AG04450 (cell line): ENCODE measurements around the gene PTPRT. TPM values are rescaled to one million over a fixed set of nuclear protein-coding genes. Genes with fewer than 3 reads are reported as not detected.

Source experiments
- CTCF ChIA-PET: fragments of 300-600, 350-600 bp; formaldehyde crosslinking; extraction: SDS; loops from one replicate; lab custom pipeline; 2022; ENCODE audit warnings: antibody characterized with exemption, inconsistent platforms; lab: Charles Lee
- POLR2A ChIA-PET: fragments of 350-600 bp; formaldehyde crosslinking; extraction: SDS; loops from one replicate; lab custom pipeline; 2021; ENCODE audit warnings: antibody characterized with exemption, inconsistent platforms; lab: Yijun Ruan, JAX
- DNase-seq: peaks from one replicate; pipeline ENCODE4 v3.0.0-alpha.2; 2011; ENCODE audit warnings: low read depth, low spot score
- H3K27ac ChIP-seq: one replicate; pipeline ENCODE4 v1.5.1; 2012; ENCODE audit warnings: low read depth, low read length, control low read depth
- H3K27me3 ChIP-seq: one replicate; pipeline ENCODE4 v1.6.0; 2012; ENCODE audit warnings: low read length; ENCODE audit not compliant: control insufficient read depth, insufficient read depth
- H3K4me3 ChIP-seq: 2 replicates; pipeline ENCODE4 v1.5.1; 2011; ENCODE audit warnings: mild to moderate bottlenecking, low read depth, low read length, control low read depth
- H3K9me3 ChIP-seq: 2 replicates; pipeline ENCODE4 v1.5.1; 2012; ENCODE audit warnings: low read length; ENCODE audit not compliant: control insufficient read depth, insufficient read depth
- polyA plus RNA-seq: library from polyadenylated mRNA; depleted of rRNA; stranded (reverse); fragments of >200 nt; gene quantifications from 2 replicates; pipeline ENCODE4 v1.2.3, GENCODE V29; 2011
- TF ChIP-seq, protein P1 (sequence below): IDR thresholded peaks from 2 replicates; pipeline ENCODE4 v1.5.1; 2011; ENCODE audit warnings: low read depth, low read length, control low read depth, inconsistent platforms

PTPRT gene
- polyA plus RNA-seq, 1 experiment: not detected

DNA sequence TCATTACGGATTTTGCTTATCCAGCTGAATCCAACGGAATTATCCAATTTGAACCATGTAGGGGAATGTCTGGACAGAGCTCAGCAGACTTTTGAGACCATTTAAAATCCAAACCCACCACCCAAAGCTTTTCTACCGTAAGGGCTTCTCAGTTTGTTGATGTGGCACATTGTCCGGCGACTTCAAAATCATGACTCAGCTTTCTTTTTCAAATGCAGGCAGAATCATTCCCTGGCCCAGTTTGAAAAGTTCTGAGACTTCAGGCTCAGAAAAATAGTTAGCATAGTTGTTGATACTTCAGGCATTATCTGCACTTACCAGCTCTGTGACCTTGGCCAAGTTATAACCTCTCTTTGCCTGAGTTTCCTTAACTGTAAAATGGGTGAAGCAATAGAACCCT lies 182.2 kb downstream of the PTPRT start:
- Histone ChIP-seq H3K4me3 (no peak overlapping the region), H3K9me3 (peaks cover 35% of the 10 kb centered on the region), H3K27ac (no peak overlapping the region), H3K27me3 (no peaks in the 10 kb centered on the region)
- CTCF ChIA-PET: no interaction called here
- TF ChIP-seq, protein P1, sequence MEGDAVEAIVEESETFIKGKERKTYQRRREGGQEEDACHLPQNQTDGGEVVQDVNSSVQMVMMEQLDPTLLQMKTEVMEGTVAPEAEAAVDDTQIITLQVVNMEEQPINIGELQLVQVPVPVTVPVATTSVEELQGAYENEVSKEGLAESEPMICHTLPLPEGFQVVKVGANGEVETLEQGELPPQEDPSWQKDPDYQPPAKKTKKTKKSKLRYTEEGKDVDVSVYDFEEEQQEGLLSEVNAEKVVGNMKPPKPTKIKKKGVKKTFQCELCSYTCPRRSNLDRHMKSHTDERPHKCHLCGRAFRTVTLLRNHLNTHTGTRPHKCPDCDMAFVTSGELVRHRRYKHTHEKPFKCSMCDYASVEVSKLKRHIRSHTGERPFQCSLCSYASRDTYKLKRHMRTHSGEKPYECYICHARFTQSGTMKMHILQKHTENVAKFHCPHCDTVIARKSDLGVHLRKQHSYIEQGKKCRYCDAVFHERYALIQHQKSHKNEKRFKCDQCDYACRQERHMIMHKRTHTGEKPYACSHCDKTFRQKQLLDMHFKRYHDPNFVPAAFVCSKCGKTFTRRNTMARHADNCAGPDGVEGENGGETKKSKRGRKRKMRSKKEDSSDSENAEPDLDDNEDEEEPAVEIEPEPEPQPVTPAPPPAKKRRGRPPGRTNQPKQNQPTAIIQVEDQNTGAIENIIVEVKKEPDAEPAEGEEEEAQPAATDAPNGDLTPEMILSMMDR: no peak
- no peak for DNase-seq
- POLR2A ChIA-PET: no interaction called here

DNA sequence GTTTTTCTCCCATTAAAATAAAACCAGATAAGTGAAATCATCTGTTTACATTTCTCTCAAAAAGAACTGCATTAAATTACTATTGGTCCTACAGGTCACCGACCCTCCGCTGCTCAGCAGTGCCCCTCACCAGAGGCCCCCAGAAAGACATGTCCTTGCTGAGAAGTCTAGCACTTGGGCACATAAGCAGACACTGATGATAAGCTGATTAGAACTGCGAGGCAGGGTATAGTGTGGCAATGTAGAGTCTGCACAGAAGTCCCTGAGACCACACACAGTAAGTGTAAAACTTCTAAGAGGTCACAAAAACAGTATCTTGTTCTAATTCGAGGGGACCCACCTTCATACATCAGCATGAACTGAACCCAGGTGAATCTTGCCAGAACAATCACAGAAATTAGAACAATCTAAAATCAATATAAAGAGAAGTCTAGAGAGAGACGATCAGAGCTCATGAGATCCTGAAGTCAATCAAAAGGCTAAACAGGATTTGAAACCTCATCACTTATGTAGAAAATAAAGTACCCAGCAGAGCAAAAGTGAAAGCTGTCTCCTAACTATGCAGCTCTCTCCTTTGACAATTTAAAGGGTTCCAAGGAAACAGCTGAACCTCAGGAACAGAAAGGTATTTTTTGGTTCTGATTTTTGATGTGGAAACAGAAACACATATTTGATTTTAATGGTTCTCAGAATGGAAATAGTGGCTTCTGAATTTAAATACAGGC lies 182.9 kb downstream of the PTPRT start:
- no peaks in the 10 kb centered on the region for H3K27me3 ChIP-seq
- CTCF ChIA-PET: no interaction called here
- no peak for DNase-seq
- POLR2A ChIA-PET: no interaction called here
- no peak overlapping the region for H3K4me3 ChIP-seq
- TF ChIP-seq, protein P1: no peak
- H3K27ac ChIP-seq: no peak overlapping the region
- peaks cover 37% of the 10 kb centered on the region for H3K9me3 ChIP-seq

DNA sequence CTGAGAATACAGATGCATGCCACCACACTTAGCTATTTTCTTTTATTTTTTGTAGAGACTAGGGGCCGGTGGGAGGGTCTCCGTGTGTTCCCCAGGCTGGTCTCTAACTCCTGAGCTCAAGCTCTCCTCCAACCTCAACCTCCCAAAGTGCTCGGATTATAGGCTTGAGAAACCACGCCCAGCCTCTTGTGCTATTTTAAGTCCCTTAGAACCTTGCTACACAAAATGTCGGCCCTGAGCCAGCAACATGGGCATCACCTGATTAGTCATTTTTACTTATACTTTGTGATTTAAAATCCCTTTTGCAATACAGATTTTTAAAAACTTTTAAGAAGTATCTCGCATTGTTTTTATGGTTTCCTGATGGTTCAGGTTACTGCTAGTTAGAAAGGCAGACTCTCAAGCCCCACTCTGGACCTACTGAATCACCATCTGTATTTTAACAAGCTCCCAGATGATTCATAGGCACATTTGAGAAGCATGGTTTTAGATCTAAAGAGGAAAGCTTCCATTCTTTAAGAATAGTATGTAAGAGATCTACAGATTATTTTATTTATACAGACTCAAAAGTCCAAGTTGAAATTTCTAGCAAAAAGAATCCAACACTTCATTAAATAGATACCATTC lies 186.3 kb downstream of the PTPRT start:
- H3K27me3 ChIP-seq: no peaks in the 10 kb centered on the region
- no peak overlapping the region for H3K4me3 ChIP-seq
- H3K27ac ChIP-seq: no peak overlapping the region
- TF ChIP-seq, protein P1: no peak
- CTCF ChIA-PET: no interaction called here
- no peak for DNase-seq
- H3K9me3 ChIP-seq: peaks cover 16% of the 10 kb centered on the region
- POLR2A ChIA-PET: no interaction called here

DNA sequence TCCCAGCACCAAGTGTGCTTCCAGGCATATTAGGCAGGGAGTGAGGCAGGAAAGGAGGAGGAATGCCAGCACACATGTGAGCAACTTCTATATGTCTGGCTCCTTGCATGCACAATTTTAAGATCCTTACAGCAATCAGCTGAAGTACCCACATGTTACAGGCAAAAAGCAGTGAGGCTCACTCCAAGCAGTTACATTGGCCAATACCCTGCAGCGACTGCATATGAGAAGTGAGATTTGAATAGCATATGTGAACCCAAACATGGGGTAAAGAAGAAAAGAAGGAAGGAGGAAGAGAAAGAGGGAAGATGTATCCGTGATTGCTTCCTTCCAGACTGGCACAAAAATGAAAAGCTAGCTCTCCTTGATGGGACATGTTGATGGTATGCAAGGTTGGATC lies 193.6 kb downstream of the PTPRT start:
- H3K27ac ChIP-seq: no peak overlapping the region
- no peak overlapping the region for H3K4me3 ChIP-seq
- ChIA-PET POLR2A (no interaction called here), CTCF (no interaction called here)
- no peak for DNase-seq
- peaks cover 5% of the 10 kb centered on the region; the same call in 1 of the 2 replicates for H3K9me3 ChIP-seq
- TF ChIP-seq, protein P1: no peak
- no peaks in the 10 kb centered on the region for H3K27me3 ChIP-seq

DNA sequence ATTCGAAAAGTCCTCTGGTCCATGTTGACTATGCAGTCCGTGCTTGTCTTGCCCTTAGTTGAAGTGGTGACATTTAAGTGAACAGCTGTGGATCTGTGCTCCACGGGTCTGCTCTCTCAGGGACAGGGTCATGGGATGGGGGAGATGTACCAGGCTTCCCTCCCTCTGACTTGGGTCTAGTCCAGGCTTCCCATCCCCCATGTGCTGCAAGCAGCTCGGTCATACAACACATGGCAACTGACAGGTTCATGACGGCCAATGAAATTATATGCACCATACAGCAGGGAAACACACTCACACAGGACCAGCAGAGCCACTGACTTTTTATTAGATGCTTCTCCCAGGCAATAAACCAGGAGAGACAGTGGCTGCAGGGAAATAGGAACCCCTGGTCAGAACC lies 201.4 kb downstream of the PTPRT start:
- H3K4me3 ChIP-seq: no peak overlapping the region
- H3K27ac ChIP-seq: no peak overlapping the region
- H3K9me3 ChIP-seq: peaks cover 33% of the 10 kb centered on the region
- no peaks in the 10 kb centered on the region for H3K27me3 ChIP-seq
- DNase-seq: no peak
- TF ChIP-seq, protein P1: no peak
- POLR2A ChIA-PET: no interaction called here
- CTCF ChIA-PET: no interaction called here
